ENCODE measurements around the gene GEMIN7. TPM values are rescaled to one million over a fixed set of nuclear protein-coding genes. Genes with fewer than 3 reads are reported as not detected.

GEMIN7 gene
- total and polyA plus RNA-seq, 2 of the 13 experiments (the other 11 are each of a cell fraction or from before 2014, with no cell fraction given) = 24.1 to 30.6 TPM

Small RNAs within 50 kb of the gene (small RNA-seq; reads per million reads assigned to genes)
- gene RNU6-611P (ENCODE audit: insufficient read depth in 2 of 3, insufficient read length in 3 of 3, low read depth in 2 of 3, low replicate concordance in 1 of 3) = 0 reads per million in 3 experiments

Other genes with a start within 250 kb of the GEMIN7 start
- gene NECTIN2, start 233.0 kb upstream of the GEMIN7 start, total RNA-seq (2016; rRNA removed; fragmentation: Illumina TruSeq; extraction: Trizol) = 32.7 and 75.4 TPM in 2 replicates
- gene NECTIN2, start 233.0 kb upstream of the GEMIN7 start, polyA plus RNA-seq (2011; rRNA removed) = 114 and 164 TPM in 2 replicates
- gene TOMM40, start 188.0 kb upstream of the GEMIN7 start, total RNA-seq (2016; rRNA removed; fragmentation: Illumina TruSeq; extraction: Trizol) = 84.5 and 110 TPM in 2 replicates
- 72.0 and 80.8 TPM in 2 replicates for gene TOMM40, start 188.0 kb upstream of the GEMIN7 start, polyA plus RNA-seq (2011; rRNA removed)
- gene APOE, start 173.5 kb upstream of the GEMIN7 start, total RNA-seq (2016; rRNA removed; fragmentation: Illumina TruSeq; extraction: Trizol) = 458 and 1,328 TPM in 2 replicates
- gene APOE, start 173.5 kb upstream of the GEMIN7 start, polyA plus RNA-seq (2011; rRNA removed) = 1,470 and 1,944 TPM in 2 replicates
- 417 and 600 TPM in 2 replicates for gene APOC1, start 164.7 kb upstream of the GEMIN7 start, total RNA-seq (2016; rRNA removed; fragmentation: Illumina TruSeq; extraction: Trizol)
- 1,235 and 1,480 TPM in 2 replicates for gene APOC1, start 164.7 kb upstream of the GEMIN7 start, polyA plus RNA-seq (2011; rRNA removed)
- gene APOC4, start 137.0 kb upstream of the GEMIN7 start, total RNA-seq (2016; rRNA removed; fragmentation: Illumina TruSeq; extraction: Trizol) = 0.46 TPM in 1 of 2 replicates, not detected in the other
- not detected in 2 replicates for gene APOC4, start 137.0 kb upstream of the GEMIN7 start, polyA plus RNA-seq (2011; rRNA removed)
- gene APOC2, start 133.2 kb upstream of the GEMIN7 start, total RNA-seq (2016; rRNA removed; fragmentation: Illumina TruSeq; extraction: Trizol) = 276 and 407 TPM in 2 replicates
- gene APOC2, start 133.2 kb upstream of the GEMIN7 start, polyA plus RNA-seq (2011; rRNA removed) = 1,401 and 1,802 TPM in 2 replicates
- gene CLPTM1, start 123.9 kb upstream of the GEMIN7 start, total RNA-seq (2016; rRNA removed; fragmentation: Illumina TruSeq; extraction: Trizol) = 15.3 and 34.9 TPM in 2 replicates
- gene CLPTM1, start 123.9 kb upstream of the GEMIN7 start, polyA plus RNA-seq (2011; rRNA removed) = 42.8 and 56.1 TPM in 2 replicates
- gene RELB, start 77.8 kb upstream of the GEMIN7 start, total RNA-seq (2016; rRNA removed; fragmentation: Illumina TruSeq; extraction: Trizol) = 2.8 and 3.5 TPM in 2 replicates
- 1.9 and 4.2 TPM in 2 replicates for gene RELB, start 77.8 kb upstream of the GEMIN7 start, polyA plus RNA-seq (2011; rRNA removed)
- 7.4 and 32.0 TPM in 2 replicates for gene CLASRP, start 40.2 kb upstream of the GEMIN7 start, total RNA-seq (2016; rRNA removed; fragmentation: Illumina TruSeq; extraction: Trizol)
- 51.1 and 51.4 TPM in 2 replicates for gene CLASRP, start 40.2 kb upstream of the GEMIN7 start, polyA plus RNA-seq (2011; rRNA removed)
- gene ZNF296, start 2.8 kb upstream of the GEMIN7 start, total RNA-seq (2016; rRNA removed; fragmentation: Illumina TruSeq; extraction: Trizol) = 0.62 and 0.63 TPM in 2 replicates
- 0.26 and 0.39 TPM in 2 replicates for gene ZNF296, start 2.8 kb upstream of the GEMIN7 start, polyA plus RNA-seq (2011; rRNA removed)
- gene PPP1R37, start 13.9 kb downstream of the GEMIN7 start, total RNA-seq (2016; rRNA removed; fragmentation: Illumina TruSeq; extraction: Trizol) = 9.2 and 14.3 TPM in 2 replicates
- 9.0 and 13.9 TPM in 2 replicates for gene PPP1R37, start 13.9 kb downstream of the GEMIN7 start, polyA plus RNA-seq (2011; rRNA removed)
- gene NKPD1, start 81.7 kb downstream of the GEMIN7 start, total RNA-seq (2016; rRNA removed; fragmentation: Illumina TruSeq; extraction: Trizol) = not detected in 2 replicates
- 0.03 and 0.10 TPM in 2 replicates for gene NKPD1, start 81.7 kb downstream of the GEMIN7 start, polyA plus RNA-seq (2011; rRNA removed)
- 6.2 and 6.5 TPM in 2 replicates for gene TRAPPC6A, start 99.0 kb downstream of the GEMIN7 start, total RNA-seq (2016; rRNA removed; fragmentation: Illumina TruSeq; extraction: Trizol)
- gene TRAPPC6A, start 99.0 kb downstream of the GEMIN7 start, polyA plus RNA-seq (2011; rRNA removed) = 21.0 and 27.2 TPM in 2 replicates
- 3.2 and 4.3 TPM in 2 replicates for gene BLOC1S3, start 99.5 kb downstream of the GEMIN7 start, total RNA-seq (2016; rRNA removed; fragmentation: Illumina TruSeq; extraction: Trizol)
- gene BLOC1S3, start 99.5 kb downstream of the GEMIN7 start, polyA plus RNA-seq (2011; rRNA removed) = 4.8 TPM in 2 replicates
- gene EXOC3L2, start 166.1 kb downstream of the GEMIN7 start, total RNA-seq (2016; rRNA removed; fragmentation: Illumina TruSeq; extraction: Trizol) = not detected in 2 replicates
- 0.21 TPM in 1 of 2 replicates, not detected in the other for gene EXOC3L2, start 166.1 kb downstream of the GEMIN7 start, polyA plus RNA-seq (2011; rRNA removed)
- 7.0 and 7.6 TPM in 2 replicates for gene MARK4, start 172.0 kb downstream of the GEMIN7 start, total RNA-seq (2016; rRNA removed; fragmentation: Illumina TruSeq; extraction: Trizol)
- gene MARK4, start 172.0 kb downstream of the GEMIN7 start, polyA plus RNA-seq (2011; rRNA removed) = 11.4 and 12.2 TPM in 2 replicates
- 0.27 and 0.80 TPM in 2 replicates for gene CKM, start 243.6 kb downstream of the GEMIN7 start, total RNA-seq (2016; rRNA removed; fragmentation: Illumina TruSeq; extraction: Trizol)
- 0.54 and 0.59 TPM in 2 replicates for gene CKM, start 243.6 kb downstream of the GEMIN7 start, polyA plus RNA-seq (2011; rRNA removed)